Hepatocyte (in vitro differentiated cells): ENCODE data around the gene RGS10. TPM values are rescaled to one million over a fixed set of nuclear protein-coding genes. Genes with fewer than 3 reads are reported as not detected.

ENCODE experiments used
- DNase-seq: peaks from one replicate; pipeline ENCODE4 v3.0.0-alpha.2; 2016; ENCODE audit warnings: low spot score
- H2AFZ ChIP-seq: fragments of 200-600 bp; sonication (generic); 2 replicates; pipeline ENCODE4 v1.6.0; 2016; ENCODE audit warnings: antibody characterized with exemption, mild to moderate bottlenecking
- H3K27ac ChIP-seq: fragments of 200-600 bp; sonication (generic); 2 replicates; pipeline ENCODE4 v1.5.1; 2016; ENCODE audit warnings: mild to moderate bottlenecking
- H3K27me3 ChIP-seq: fragments of 200-600 bp; sonication (generic); 2 replicates; pipeline ENCODE4 v1.6.1; 2016
- H3K36me3 ChIP-seq: fragments of 200-600 bp; sonication (generic); replicated peaks from 2 replicates; pipeline ENCODE4 v1.5.1; 2016; ENCODE audit warnings: low read depth; ENCODE audit not compliant: insufficient read depth
- H3K4me1 ChIP-seq: fragments of 200-600 bp; sonication (generic); 2 replicates; pipeline ENCODE4 v1.5.1; 2016; ENCODE audit warnings: mild to moderate bottlenecking, moderate library complexity; ENCODE audit not compliant: insufficient read depth
- H3K4me2 ChIP-seq: fragments of 200-600 bp; sonication (generic); 2 replicates; pipeline ENCODE4 v1.6.0; 2016
- H3K4me3 ChIP-seq: fragments of 200-600 bp; sonication (generic); 2 replicates; pipeline ENCODE4 v1.5.1; 2016; ENCODE audit warnings: mild to moderate bottlenecking
- H3K79me2 ChIP-seq: fragments of 200-600 bp; sonication (generic); 2 replicates; pipeline ENCODE4 v1.6.0; 2017; ENCODE audit warnings: mild to moderate bottlenecking
- H3K9me2 ChIP-seq: fragments of 200-600 bp; sonication (generic); replicated peaks from 2 replicates; pipeline ENCODE4 v1.6.0; 2017; ENCODE audit warnings: mild to moderate bottlenecking; ENCODE audit not compliant: insufficient read depth
- H3K9me3 ChIP-seq: fragments of 200-600 bp; sonication (generic); 2 replicates; pipeline ENCODE4 v1.5.1; 2016; ENCODE audit warnings: low read depth, mild to moderate bottlenecking
- H4K20me1 ChIP-seq: fragments of 200-600 bp; sonication (generic); 2 replicates; pipeline ENCODE4 v1.6.0; 2016; ENCODE audit warnings: mild to moderate bottlenecking; ENCODE audit not compliant: insufficient read depth, poor library complexity, severe bottlenecking
- EZH2 ChIP-seq: fragments of 200-600 bp; sonication (generic); IDR thresholded peaks from 2 replicates; pipeline ENCODE4 v1.6.1; 2016; ENCODE audit warnings: antibody characterized with exemption, mild to moderate bottlenecking, borderline replicate concordance
- EZH2phosphoT487 ChIP-seq: fragments of 200-600 bp; sonication (generic); IDR thresholded peaks from one replicate; pipeline ENCODE4 v1.6.1; 2018; ENCODE audit warnings: antibody characterized with exemption, mild to moderate bottlenecking, low read depth, moderate library complexity; ENCODE audit not compliant: unreplicated experiment, severe bottlenecking
- WGBS: methylation state at CpG from one replicate; pipeline ENCODE4 v1.1.6; 2016; ENCODE audit warnings: low lambda C conversion rate; ENCODE audit errors: missing lambda C conversion rate; 5-methylcytosine and 5-hydroxymethylcytosine counted together
- polyA plus RNA-seq: library from polyadenylated mRNA; unstranded; fragments of >200 nt; fragmentation: Nextera tagmentation; extraction: Ambion mirVana; gene quantifications from 2 replicates; pipeline ENCODE4 v1.2.1, GENCODE V29; 2016
- total RNA-seq: library from RNA; depleted of rRNA; stranded (reverse); fragments of >200 nt; gene quantifications from 2 replicates; pipeline ENCODE4 v1.2.3, GENCODE V29; 2014
- TF ChIP-seq, protein P1 (sequence below): fragments of 200-600 bp; sonication (generic); IDR thresholded peaks from 2 replicates; pipeline ENCODE4 v1.5.1; 2016; ENCODE audit warnings: antibody characterized with exemption, mild to moderate bottlenecking; ENCODE audit not compliant: poor library complexity

The RGS10 gene
- total and polyA plus RNA-seq, 2 experiments from 2014 or later, result 5.4 to 8.4 TPM

- no peaks in the 10 kb centered on the region for H3K79me2 ChIP-seq
- H4K20me1 ChIP-seq, result no peaks in the 10 kb centered on the region
- peaks cover 3% of the 10 kb centered on the region for H3K4me1 ChIP-seq
- DNase-seq, result no peak
- TF ChIP-seq EZH2 (no peak), EZH2phosphoT487 (no peak)
- TF ChIP-seq, protein P1, sequence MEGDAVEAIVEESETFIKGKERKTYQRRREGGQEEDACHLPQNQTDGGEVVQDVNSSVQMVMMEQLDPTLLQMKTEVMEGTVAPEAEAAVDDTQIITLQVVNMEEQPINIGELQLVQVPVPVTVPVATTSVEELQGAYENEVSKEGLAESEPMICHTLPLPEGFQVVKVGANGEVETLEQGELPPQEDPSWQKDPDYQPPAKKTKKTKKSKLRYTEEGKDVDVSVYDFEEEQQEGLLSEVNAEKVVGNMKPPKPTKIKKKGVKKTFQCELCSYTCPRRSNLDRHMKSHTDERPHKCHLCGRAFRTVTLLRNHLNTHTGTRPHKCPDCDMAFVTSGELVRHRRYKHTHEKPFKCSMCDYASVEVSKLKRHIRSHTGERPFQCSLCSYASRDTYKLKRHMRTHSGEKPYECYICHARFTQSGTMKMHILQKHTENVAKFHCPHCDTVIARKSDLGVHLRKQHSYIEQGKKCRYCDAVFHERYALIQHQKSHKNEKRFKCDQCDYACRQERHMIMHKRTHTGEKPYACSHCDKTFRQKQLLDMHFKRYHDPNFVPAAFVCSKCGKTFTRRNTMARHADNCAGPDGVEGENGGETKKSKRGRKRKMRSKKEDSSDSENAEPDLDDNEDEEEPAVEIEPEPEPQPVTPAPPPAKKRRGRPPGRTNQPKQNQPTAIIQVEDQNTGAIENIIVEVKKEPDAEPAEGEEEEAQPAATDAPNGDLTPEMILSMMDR, result no peak
- WGBS, result 79% methylated on average over 6 of the region's 6 CpGs
- no peaks in the 10 kb centered on the region for H3K36me3 ChIP-seq
- H3K27ac ChIP-seq, result no peak overlapping the region
- no peaks in the 10 kb centered on the region for H3K9me2 ChIP-seq
- H3K4me3 ChIP-seq, result no peak overlapping the region
- no peaks in the 10 kb centered on the region for H3K9me3 ChIP-seq
- no peaks in the 10 kb centered on the region for H3K27me3 ChIP-seq
- H3K4me2 ChIP-seq, result no peak overlapping the region
- no peak overlapping the region for H2AFZ ChIP-seq
These were observed 20.9 kb downstream of the RGS10 start for GRCh38 chr10:119521443-119522204.

DNA sequence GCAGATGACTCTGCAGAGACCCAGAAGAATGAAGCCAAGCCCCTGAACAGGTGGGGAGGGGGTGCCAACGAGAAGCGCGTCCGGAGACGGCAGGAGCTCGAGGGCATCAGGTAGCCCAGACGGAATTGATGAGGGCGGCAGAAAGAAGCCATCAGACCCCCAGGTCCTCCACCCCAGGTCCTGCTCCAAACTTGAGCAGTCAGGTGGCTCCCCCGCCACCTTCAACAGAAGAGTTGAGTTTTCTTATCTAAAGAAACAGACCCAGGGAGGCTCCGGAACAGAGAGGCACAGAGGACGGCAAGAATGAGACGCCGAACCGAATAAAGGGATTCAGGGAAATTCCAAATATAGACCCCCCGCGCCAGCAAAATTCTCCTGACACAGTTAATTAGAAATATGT, 22.2 kb downstream of the RGS10 start:
- Histone ChIP-seq H3K9me2 (no peaks in the 10 kb centered on the region), H3K4me1 (peaks cover 5% of the 10 kb centered on the region), H4K20me1 (no peaks in the 10 kb centered on the region), H3K27ac (no peak overlapping the region), H3K27me3 (no peaks in the 10 kb centered on the region), H3K4me3 (no peak overlapping the region), H2AFZ (no peak overlapping the region), H3K9me3 (no peaks in the 10 kb centered on the region), H3K36me3 (no peaks in the 10 kb centered on the region), H3K4me2 (no peak overlapping the region), H3K79me2 (no peaks in the 10 kb centered on the region)
- DNase-seq, result no peak
- WGBS, result 95% methylated on average over 16 of the region's 16 CpGs
- TF ChIP-seq EZH2 (no peak), EZH2phosphoT487 (no peak)
- TF ChIP-seq, protein P1, result no peak

DNA sequence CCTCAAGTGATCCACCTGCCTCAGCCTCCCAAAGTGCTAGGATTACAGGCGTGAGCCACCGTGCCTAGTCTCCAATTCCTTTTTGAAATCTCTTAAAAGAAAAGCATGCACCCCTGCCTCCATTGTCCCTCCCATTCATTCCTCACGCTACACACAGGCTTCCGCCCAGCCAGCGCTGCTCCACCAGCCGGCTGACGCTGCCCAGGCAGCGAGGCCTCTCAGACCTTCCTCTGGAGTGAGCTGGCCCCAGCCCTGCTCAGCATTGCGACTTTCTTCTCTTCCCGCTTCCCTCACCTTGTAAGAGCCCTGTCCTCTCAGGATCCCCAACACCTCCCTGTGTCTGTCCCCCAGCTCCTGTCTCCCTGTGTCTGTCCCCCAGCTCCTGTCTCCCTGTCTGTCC, 23.6 kb downstream of the RGS10 start:
- no peak for TF ChIP-seq EZH2phosphoT487
- TF ChIP-seq, protein P1, result no peak
- no peak for TF ChIP-seq EZH2
- Histone ChIP-seq H3K4me2 (no peak overlapping the region), H3K9me3 (no peaks in the 10 kb centered on the region), H3K4me3 (no peak overlapping the region), H4K20me1 (no peaks in the 10 kb centered on the region), H3K9me2 (no peaks in the 10 kb centered on the region), H3K4me1 (peaks cover 5% of the 10 kb centered on the region), H3K27me3 (no peaks in the 10 kb centered on the region), H3K79me2 (no peaks in the 10 kb centered on the region), H3K27ac (no peak overlapping the region), H3K36me3 (no peaks in the 10 kb centered on the region), H2AFZ (no peak overlapping the region)
- WGBS, result 79% methylated on average over 10 of the region's 10 CpGs
- no peak for DNase-seq
